A172 (cell line): ENCODE data around the gene ARHGEF16. TPM values are rescaled to one million over a fixed set of nuclear protein-coding genes. Genes with fewer than 3 reads are reported as not detected.
A peak's percentile ranks its signal among the peaks of the same experiment; 100 is the strongest.

Experiments used
- DNase-seq: peaks from one replicate; pipeline ENCODE4 v3.0.0-alpha.2; 2015; ENCODE audit warnings: low spot score
- total RNA-seq: library from RNA; depleted of rRNA; stranded (reverse); fragments of >200 nt; shearing (Covaris generic); gene quantifications from 2 replicates; pipeline ENCODE4 v1.2.3, GENCODE V29; 2014; rRNA removed

The ARHGEF16 gene
- total RNA-seq: 1.8 and 3.6 TPM in 2 replicates

GRCh38 chr1:3453891-3454810 lies at the start of gene ARHGEF16:
Gene ARHGEF16 (plus strand): TSS chr1:3454665. CDS start chr1:3463085, 8,420 bp downstream.
- no peak for DNase-seq

- DNase-seq: no peak
Measured at GRCh38 chr1:3404801-3405200, 49.7 kb upstream of the ARHGEF16 start.

GRCh38 chr1:3405491-3405890 lies 49.0 kb upstream of the ARHGEF16 start:
- DNase-seq: no peak

- DNase-seq: no peak
Measured at GRCh38 chr1:3405974-3406867, 48.2 kb upstream of the ARHGEF16 start.

- DNase-seq: no peak
Measured at GRCh38 chr1:3407021-3407420, 47.4 kb upstream of the ARHGEF16 start.

GRCh38 chr1:3408751-3409266 lies 45.7 kb upstream of the ARHGEF16 start:
- DNase-seq: no peak

GRCh38 chr1:3409366-3410141 lies 44.9 kb upstream of the ARHGEF16 start:
- no peak for DNase-seq

GRCh38 chr1:3410142-3410925 lies 44.1 kb upstream of the ARHGEF16 start:
- DNase-seq: peak; percentile 55

- DNase-seq: no peak
Measured at GRCh38 chr1:3411806-3412205, 42.7 kb upstream of the ARHGEF16 start.

- no peak for DNase-seq
Measured at GRCh38 chr1:3412376-3412775, 42.1 kb upstream of the ARHGEF16 start.

GRCh38 chr1:3413975-3414710 lies 40.3 kb upstream of the ARHGEF16 start:
- DNase-seq: no peak

- DNase-seq: no peak
Measured at GRCh38 chr1:3415260-3416090, 39.0 kb upstream of the ARHGEF16 start.

- no peak for DNase-seq
Measured at GRCh38 chr1:3417082-3417739, 37.3 kb upstream of the ARHGEF16 start.

- DNase-seq: no peak
Measured at GRCh38 chr1:3417934-3418333, 36.5 kb upstream of the ARHGEF16 start.

- no peak for DNase-seq
Measured at GRCh38 chr1:3418600-3418999, 35.9 kb upstream of the ARHGEF16 start.

GRCh38 chr1:3419415-3420204 lies 34.9 kb upstream of the ARHGEF16 start:
- peak; percentile 59 for DNase-seq

GRCh38 chr1:3420218-3420951 lies 34.1 kb upstream of the ARHGEF16 start:
- no peak for DNase-seq
